ENCODE results near the gene PHF12.

The PHF12 gene

GRCh38 chr17:28947639-28948038 is 3.7 kb downstream of the PHF12 start:
- H3K9me3 ChIP-seq (ENCODE audit: control insufficient read depth in 2 of 2, low read length in 2 of 2) = no peaks in the 10 kb centered on the region
- peaks cover 24 to 38% of the 10 kb centered on the region in 2 donors for H3K4me1 ChIP-seq (ENCODE audit: control insufficient read depth in 2 of 2, insufficient read depth in 2 of 2, low read length in 2 of 2)
- peaks cover 0 to 3% of the 10 kb centered on the region in 2 donors for H3K36me3 ChIP-seq (ENCODE audit: control insufficient read depth in 2 of 2, insufficient read depth in 2 of 2, low read length in 2 of 2)
- H3K27me3 ChIP-seq (ENCODE audit: control insufficient read depth in 2 of 2, insufficient read depth in 2 of 2, low read length in 2 of 2) = no peaks in the 10 kb centered on the region
- H3K9ac ChIP-seq (ENCODE audit: low read depth in 1 of 2, low read length in 2 of 2) = peak overlapping the region in 1 of 2 donors; percentile 84
- H3K4me3 ChIP-seq (ENCODE audit: low read length in 2 of 2) = peak overlapping the region in 1 of 2 donors; percentile 93
- no peak overlapping the region for H3K27ac ChIP-seq (ENCODE audit: low read depth in 2 of 2, low read length in 2 of 2)

- H3K4me3 ChIP-seq (ENCODE audit: low read length in 2 of 2) = no peak overlapping the region
- H3K9ac ChIP-seq (ENCODE audit: low read depth in 1 of 2, low read length in 2 of 2) = no peak overlapping the region
- no peaks in the 10 kb centered on the region for H3K9me3 ChIP-seq (ENCODE audit: control insufficient read depth in 2 of 2, low read length in 2 of 2)
- H3K36me3 ChIP-seq (ENCODE audit: control insufficient read depth in 2 of 2, insufficient read depth in 2 of 2, low read length in 2 of 2) = peaks cover 0 to 3% of the 10 kb centered on the region in 2 donors
- no peak overlapping the region for H3K27ac ChIP-seq (ENCODE audit: low read depth in 2 of 2, low read length in 2 of 2)
- H3K4me1 ChIP-seq (ENCODE audit: control insufficient read depth in 2 of 2, insufficient read depth in 2 of 2, low read length in 2 of 2) = peaks cover 23 to 32% of the 10 kb centered on the region in 2 donors
- H3K27me3 ChIP-seq (ENCODE audit: control insufficient read depth in 2 of 2, insufficient read depth in 2 of 2, low read length in 2 of 2) = no peaks in the 10 kb centered on the region
These were observed 5.1 kb downstream of the PHF12 start for GRCh38 chr17:28946239-28946638.

GRCh38 chr17:28944862-28945741 is 6.2 kb downstream of the PHF12 start:
- H3K27ac ChIP-seq (ENCODE audit: low read depth in 2 of 2, low read length in 2 of 2) = no peak overlapping the region
- no peak overlapping the region for H3K9ac ChIP-seq (ENCODE audit: low read depth in 1 of 2, low read length in 2 of 2)
- no peaks in the 10 kb centered on the region for H3K9me3 ChIP-seq (ENCODE audit: control insufficient read depth in 2 of 2, low read length in 2 of 2)

GRCh38 chr17:28944343-28944742 is 7.0 kb downstream of the PHF12 start:
- Histone ChIP-seq H3K27ac (ENCODE audit: low read depth in 2 of 2, low read length in 2 of 2) (no peak overlapping the region), H3K4me3 (ENCODE audit: low read length in 2 of 2) (no peak overlapping the region), H3K9me3 (ENCODE audit: control insufficient read depth in 2 of 2, low read length in 2 of 2) (no peaks in the 10 kb centered on the region), H3K4me1 (ENCODE audit: control insufficient read depth in 2 of 2, insufficient read depth in 2 of 2, low read length in 2 of 2) (peaks cover 23 to 32% of the 10 kb centered on the region in 2 donors), H3K27me3 (ENCODE audit: control insufficient read depth in 2 of 2, insufficient read depth in 2 of 2, low read length in 2 of 2) (no peaks in the 10 kb centered on the region), H3K9ac (ENCODE audit: low read depth in 1 of 2, low read length in 2 of 2) (no peak overlapping the region), H3K36me3 (ENCODE audit: control insufficient read depth in 2 of 2, insufficient read depth in 2 of 2, low read length in 2 of 2) (peaks cover 2 to 3% of the 10 kb centered on the region in 2 donors)

More at GRCh38 chr17:28944862-28945741, 6.2 kb downstream of the PHF12 start:
- Histone ChIP-seq H3K27me3 (ENCODE audit: control insufficient read depth in 2 of 2, insufficient read depth in 2 of 2, low read length in 2 of 2) (no peaks in the 10 kb centered on the region), H3K4me3 (ENCODE audit: low read length in 2 of 2) (no peak overlapping the region), H3K4me1 (ENCODE audit: control insufficient read depth in 2 of 2, insufficient read depth in 2 of 2, low read length in 2 of 2) (peaks cover 23 to 32% of the 10 kb centered on the region in 2 donors), H3K36me3 (ENCODE audit: control insufficient read depth in 2 of 2, insufficient read depth in 2 of 2, low read length in 2 of 2) (peaks cover 0 to 3% of the 10 kb centered on the region in 2 donors)

GRCh38 chr17:28942925-28943324 is 8.4 kb downstream of the PHF12 start:
- no peaks in the 10 kb centered on the region for H3K27me3 ChIP-seq (ENCODE audit: control insufficient read depth in 2 of 2, insufficient read depth in 2 of 2, low read length in 2 of 2)
- no peak overlapping the region for H3K27ac ChIP-seq (ENCODE audit: low read depth in 2 of 2, low read length in 2 of 2)
- H3K9me3 ChIP-seq (ENCODE audit: control insufficient read depth in 2 of 2, low read length in 2 of 2) = no peaks in the 10 kb centered on the region
- H3K4me3 ChIP-seq (ENCODE audit: low read length in 2 of 2) = no peak overlapping the region
- peaks cover 15 to 23% of the 10 kb centered on the region in 2 donors for H3K4me1 ChIP-seq (ENCODE audit: control insufficient read depth in 2 of 2, insufficient read depth in 2 of 2, low read length in 2 of 2)
- no peak overlapping the region for H3K9ac ChIP-seq (ENCODE audit: low read depth in 1 of 2, low read length in 2 of 2)
- peaks cover 3% of the 10 kb centered on the region in 2 donors for H3K36me3 ChIP-seq (ENCODE audit: control insufficient read depth in 2 of 2, insufficient read depth in 2 of 2, low read length in 2 of 2)

DNA sequence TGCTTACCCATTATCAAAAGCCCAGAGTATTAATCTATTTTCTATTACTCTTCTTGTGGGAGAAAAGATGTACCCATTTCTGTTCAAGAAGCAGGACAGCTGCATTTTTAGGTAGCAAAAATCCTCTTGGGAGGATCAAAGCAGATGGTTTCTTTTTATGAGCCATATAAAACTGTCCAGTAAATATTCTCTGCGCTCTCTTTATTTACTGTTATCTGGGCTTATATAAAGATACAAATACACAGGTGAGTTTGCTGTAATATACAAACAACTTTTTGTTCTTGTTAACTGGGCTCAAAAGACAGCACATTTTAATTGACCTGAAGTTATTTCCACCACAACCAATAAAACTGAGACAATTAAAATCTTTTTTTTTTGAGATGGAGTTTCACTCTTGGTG is 10.1 kb downstream of the PHF12 start:
- H3K4me3 ChIP-seq (ENCODE audit: low read length in 2 of 2) = no peak overlapping the region
- no peaks in the 10 kb centered on the region for H3K27me3 ChIP-seq (ENCODE audit: control insufficient read depth in 2 of 2, insufficient read depth in 2 of 2, low read length in 2 of 2)
- H3K27ac ChIP-seq (ENCODE audit: low read depth in 2 of 2, low read length in 2 of 2) = no peak overlapping the region
- H3K9ac ChIP-seq (ENCODE audit: low read depth in 1 of 2, low read length in 2 of 2) = no peak overlapping the region
- H3K36me3 ChIP-seq (ENCODE audit: control insufficient read depth in 2 of 2, insufficient read depth in 2 of 2, low read length in 2 of 2) = peaks cover 3% of the 10 kb centered on the region in 2 donors
- no peaks in the 10 kb centered on the region for H3K9me3 ChIP-seq (ENCODE audit: control insufficient read depth in 2 of 2, low read length in 2 of 2)
- H3K4me1 ChIP-seq (ENCODE audit: control insufficient read depth in 2 of 2, insufficient read depth in 2 of 2, low read length in 2 of 2) = peaks cover 12 to 13% of the 10 kb centered on the region in 2 donors

DNA sequence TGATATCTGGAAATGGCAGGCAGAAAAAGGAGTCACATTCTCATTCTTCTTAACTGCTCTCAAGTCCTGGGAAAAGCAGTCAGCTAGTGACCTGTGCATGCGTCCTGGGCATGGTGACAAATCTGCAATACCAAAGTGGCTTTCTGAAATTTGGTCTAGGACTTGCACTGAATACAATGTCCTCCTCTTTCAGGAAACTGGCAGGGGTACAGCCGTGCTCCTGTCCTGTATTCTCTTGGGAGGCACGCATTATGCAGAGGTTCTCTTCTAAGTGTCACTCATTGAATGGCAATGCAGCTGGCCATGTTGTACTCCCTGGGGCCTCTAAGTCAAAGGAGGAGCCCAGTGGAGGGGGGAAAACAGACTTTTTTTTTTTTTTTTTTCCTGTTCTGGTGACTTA is 10.6 kb downstream of the PHF12 start:
- H3K4me3 ChIP-seq (ENCODE audit: low read length in 2 of 2) = no peak overlapping the region
- no peaks in the 10 kb centered on the region for H3K27me3 ChIP-seq (ENCODE audit: control insufficient read depth in 2 of 2, insufficient read depth in 2 of 2, low read length in 2 of 2)
- no peaks in the 10 kb centered on the region for H3K9me3 ChIP-seq (ENCODE audit: control insufficient read depth in 2 of 2, low read length in 2 of 2)
- no peak overlapping the region for H3K27ac ChIP-seq (ENCODE audit: low read depth in 2 of 2, low read length in 2 of 2)
- no peak overlapping the region for H3K9ac ChIP-seq (ENCODE audit: low read depth in 1 of 2, low read length in 2 of 2)
- H3K4me1 ChIP-seq (ENCODE audit: control insufficient read depth in 2 of 2, insufficient read depth in 2 of 2, low read length in 2 of 2) = peaks cover 12% of the 10 kb centered on the region in 2 donors
- H3K36me3 ChIP-seq (ENCODE audit: control insufficient read depth in 2 of 2, insufficient read depth in 2 of 2, low read length in 2 of 2) = peaks cover 3% of the 10 kb centered on the region in 2 donors

DNA sequence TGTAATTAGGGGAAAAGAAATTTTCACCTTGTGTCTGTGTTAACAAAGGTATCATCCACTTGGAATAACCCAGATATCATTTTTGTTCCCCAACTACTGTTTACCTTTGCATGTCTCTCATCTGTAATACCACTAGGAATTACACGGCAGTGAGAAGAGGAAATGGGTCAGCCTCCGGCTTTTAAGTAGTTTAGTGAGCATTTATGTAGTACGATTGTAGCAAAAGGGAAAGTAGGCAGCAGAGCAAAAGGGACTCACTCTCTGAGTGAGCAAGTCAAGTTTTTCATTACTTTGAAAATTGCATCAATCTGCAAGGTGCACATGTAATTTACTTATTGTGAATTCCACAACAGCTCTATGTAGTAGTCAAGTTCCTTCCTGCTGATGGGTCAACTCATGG is 11.2 kb downstream of the PHF12 start:
- Histone ChIP-seq H3K27ac (ENCODE audit: low read depth in 2 of 2, low read length in 2 of 2) (no peak overlapping the region), H3K9me3 (ENCODE audit: control insufficient read depth in 2 of 2, low read length in 2 of 2) (no peaks in the 10 kb centered on the region), H3K36me3 (ENCODE audit: control insufficient read depth in 2 of 2, insufficient read depth in 2 of 2, low read length in 2 of 2) (peaks cover under 1 to 3% of the 10 kb centered on the region in 2 donors), H3K4me3 (ENCODE audit: low read length in 2 of 2) (no peak overlapping the region), H3K4me1 (ENCODE audit: control insufficient read depth in 2 of 2, insufficient read depth in 2 of 2, low read length in 2 of 2) (peaks cover 8 to 10% of the 10 kb centered on the region in 2 donors), H3K27me3 (ENCODE audit: control insufficient read depth in 2 of 2, insufficient read depth in 2 of 2, low read length in 2 of 2) (no peaks in the 10 kb centered on the region), H3K9ac (ENCODE audit: low read depth in 1 of 2, low read length in 2 of 2) (no peak overlapping the region)

DNA sequence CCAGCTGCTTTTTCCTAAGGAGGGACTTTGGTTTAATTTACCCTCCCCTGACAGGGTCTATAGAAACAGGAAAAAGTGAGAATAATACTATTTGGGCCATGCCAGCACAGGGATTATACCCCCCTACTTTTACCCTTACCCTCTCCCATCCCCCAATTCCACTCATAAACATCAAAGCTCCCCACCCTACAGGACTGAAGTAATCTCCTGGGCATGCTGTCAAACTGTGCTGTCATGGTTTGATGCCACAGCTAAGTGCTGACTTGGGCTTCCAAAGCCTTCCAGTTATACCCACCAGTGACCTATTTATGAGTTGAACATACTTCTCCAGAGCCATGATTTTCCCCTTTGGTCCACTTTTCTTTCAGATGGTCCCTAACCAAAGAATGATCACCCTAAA is 12.8 kb downstream of the PHF12 start:
- H3K27ac ChIP-seq (ENCODE audit: low read depth in 2 of 2, low read length in 2 of 2) = no peak overlapping the region
- H3K4me3 ChIP-seq (ENCODE audit: low read length in 2 of 2) = no peak overlapping the region
- no peaks in the 10 kb centered on the region for H3K27me3 ChIP-seq (ENCODE audit: control insufficient read depth in 2 of 2, insufficient read depth in 2 of 2, low read length in 2 of 2)
- H3K9me3 ChIP-seq (ENCODE audit: control insufficient read depth in 2 of 2, low read length in 2 of 2) = no peaks in the 10 kb centered on the region
- H3K36me3 ChIP-seq (ENCODE audit: control insufficient read depth in 2 of 2, insufficient read depth in 2 of 2, low read length in 2 of 2) = peaks cover 0 to 3% of the 10 kb centered on the region in 2 donors
- no peak overlapping the region for H3K9ac ChIP-seq (ENCODE audit: low read depth in 1 of 2, low read length in 2 of 2)
- peaks cover 3 to 8% of the 10 kb centered on the region in 2 donors for H3K4me1 ChIP-seq (ENCODE audit: control insufficient read depth in 2 of 2, insufficient read depth in 2 of 2, low read length in 2 of 2)

- no peaks in the 10 kb centered on the region for H3K9me3 ChIP-seq (ENCODE audit: control insufficient read depth in 2 of 2, low read length in 2 of 2)
- H3K27ac ChIP-seq (ENCODE audit: low read depth in 2 of 2, low read length in 2 of 2) = no peak overlapping the region
- peaks cover 3 to 8% of the 10 kb centered on the region in 2 donors for H3K4me1 ChIP-seq (ENCODE audit: control insufficient read depth in 2 of 2, insufficient read depth in 2 of 2, low read length in 2 of 2)
- H3K4me3 ChIP-seq (ENCODE audit: low read length in 2 of 2) = no peak overlapping the region
- peaks cover 0 to 3% of the 10 kb centered on the region in 2 donors for H3K36me3 ChIP-seq (ENCODE audit: control insufficient read depth in 2 of 2, insufficient read depth in 2 of 2, low read length in 2 of 2)
- no peaks in the 10 kb centered on the region for H3K27me3 ChIP-seq (ENCODE audit: control insufficient read depth in 2 of 2, insufficient read depth in 2 of 2, low read length in 2 of 2)
- no peak overlapping the region for H3K9ac ChIP-seq (ENCODE audit: low read depth in 1 of 2, low read length in 2 of 2)
These were observed 14.1 kb downstream of the PHF12 start for GRCh38 chr17:28937044-28937729.
